Keratinocyte (primary cell): Measurements from ENCODE around the gene CORO2B. TPM values are rescaled to one million over a fixed set of nuclear protein-coding genes. Genes with fewer than 3 reads are reported as not detected.

Experiments
- DNase-seq: peaks from one replicate; pipeline ENCODE4 v3.0.0-alpha.2; 2011; ENCODE audit warnings: low read depth, missing footprints, low spot score
- FAIRE-seq: peaks from 2 replicates; lab custom pipeline; 2011; peaks lifted over from hg19 to GRCh38; lab: Jason Lieb, UNC
- H2AFZ ChIP-seq: 2 replicates; pipeline ENCODE4 v1.6.0; 2012; ENCODE audit warnings: low read length, control low read depth, inconsistent platforms; ENCODE audit not compliant: control insufficient read depth
- H3K27ac ChIP-seq: 2 replicates; pipeline ENCODE4 v1.5.1; 2011; ENCODE audit warnings: low read length; ENCODE audit not compliant: control insufficient read depth, insufficient read depth
- H3K27me3 ChIP-seq: 3 replicates; pipeline ENCODE4 v1.6.0; 2011; ENCODE audit warnings: low read length; ENCODE audit not compliant: control insufficient read depth, insufficient read depth; ENCODE audit errors: extremely low read depth
- H3K36me3 ChIP-seq, 2 experiments: 2 replicates in 1 of 2; 3 replicates in 1 of 2; pipeline ENCODE4 v1.5.1; 2011; ENCODE audit warnings: low read length in 2 of 2, mild to moderate bottlenecking in 1 of 2; ENCODE audit not compliant: control insufficient read depth in 2 of 2, insufficient read depth in 2 of 2; ENCODE audit errors: extremely low read depth in 1 of 2
- H3K4me1 ChIP-seq: 3 replicates; pipeline ENCODE4 v1.5.1; 2011; ENCODE audit warnings: low read length; ENCODE audit not compliant: control insufficient read depth, insufficient read depth; ENCODE audit errors: extremely low read depth
- H3K4me2 ChIP-seq: 3 replicates; pipeline ENCODE4 v1.6.0; 2011; ENCODE audit warnings: low read depth, low read length; ENCODE audit not compliant: control insufficient read depth, insufficient read depth; ENCODE audit errors: extremely low read depth
- H3K4me3 ChIP-seq, 3 experiments: fragments of 200-600 bp in 1 of 3; sonication (generic) in 1 of 3; 2 replicates in 2 of 3; 3 replicates in 1 of 3; pipeline ENCODE4 v1.5.1; 2011 to 2016; ENCODE audit warnings: low read length in 3 of 3, mild to moderate bottlenecking in 3 of 3, control low read depth in 2 of 3, inconsistent platforms in 1 of 3, low read depth in 1 of 3, mixed read lengths in 1 of 3, mixed run types in 1 of 3, moderate library complexity in 1 of 3; ENCODE audit not compliant: control insufficient read depth in 2 of 3, insufficient read depth in 2 of 3; ENCODE audit errors: extremely low read depth in 1 of 3
- H3K79me2 ChIP-seq: 2 replicates; pipeline ENCODE4 v1.6.0; 2012; ENCODE audit warnings: low read length; ENCODE audit not compliant: control insufficient read depth, insufficient read depth
- H3K9ac ChIP-seq: 3 replicates; pipeline ENCODE4 v1.6.0; 2011; ENCODE audit warnings: low read length; ENCODE audit not compliant: control insufficient read depth, insufficient read depth; ENCODE audit errors: extremely low read depth
- H3K9me1 ChIP-seq: 3 replicates; pipeline ENCODE4 v1.6.0; 2011; ENCODE audit warnings: low read length; ENCODE audit not compliant: control insufficient read depth, insufficient read depth; ENCODE audit errors: extremely low read depth
- H3K9me3 ChIP-seq: 2 replicates; pipeline ENCODE4 v1.5.1; 2012; ENCODE audit warnings: low read depth, low read length; ENCODE audit not compliant: control insufficient read depth
- H4K20me1 ChIP-seq: 3 replicates; pipeline ENCODE4 v1.6.0; 2011; ENCODE audit warnings: low read length; ENCODE audit not compliant: control insufficient read depth, insufficient read depth; ENCODE audit errors: extremely low read depth
- EZH2 ChIP-seq: IDR thresholded peaks from one replicate; pipeline ENCODE4 v1.6.1; 2012; ENCODE audit warnings: inconsistent platforms, mild to moderate bottlenecking, low read length, moderate library complexity
- dilution Hi-C: fragments of 300-500 bp; cut with MboI; formaldehyde crosslinking; loops from one replicate; pipeline ENCODE4 v1.7.0; 2020; ENCODE audit warnings: low sequenced_read_pairs; ENCODE audit not compliant: extremely low pct_ligation_motif_present
- polyA plus RNA-seq, 5 experiments: library from polyadenylated mRNA; depleted of rRNA in 3 of 5; stranded (reverse) in 3 of 5; stranded (forward) in 1 of 5; unstranded in 1 of 5; fragments of >200 nt; gene quantifications; 1 replicate in 1 of 5; 2 replicates in 3 of 5; 3 replicates in 1 of 5; pipeline versions ENCODE4 v1.2.1 to v1.2.3, GENCODE V29; 2011 to 2012; ENCODE audit warnings: missing spikeins in 2 of 5, low read depth in 1 of 5, low replicate concordance in 1 of 5
- TF ChIP-seq, protein P1 (sequence below), 3 experiments: IDR thresholded peaks in 1 of 3; conservative IDR thresholded peaks in 1 of 3; optimal IDR thresholded peaks in 1 of 3; 2 replicates in 2 of 3; 3 replicates in 1 of 3; pipeline versions ENCODE3 to v1.5.1; 2011; ENCODE audit warnings: low read length in 3 of 3, mild to moderate bottlenecking in 3 of 3, moderate library complexity in 2 of 3, control low read depth in 1 of 3, inconsistent platforms in 1 of 3; ENCODE audit not compliant: insufficient read depth in 2 of 3; ENCODE audit errors: extremely low read depth in 1 of 3

The CORO2B gene
- polyA plus RNA-seq, 1 donor (not counting 4 experiments of a cell fraction or from before 2014, with no cell fraction given), result 0.13 TPM

DNA sequence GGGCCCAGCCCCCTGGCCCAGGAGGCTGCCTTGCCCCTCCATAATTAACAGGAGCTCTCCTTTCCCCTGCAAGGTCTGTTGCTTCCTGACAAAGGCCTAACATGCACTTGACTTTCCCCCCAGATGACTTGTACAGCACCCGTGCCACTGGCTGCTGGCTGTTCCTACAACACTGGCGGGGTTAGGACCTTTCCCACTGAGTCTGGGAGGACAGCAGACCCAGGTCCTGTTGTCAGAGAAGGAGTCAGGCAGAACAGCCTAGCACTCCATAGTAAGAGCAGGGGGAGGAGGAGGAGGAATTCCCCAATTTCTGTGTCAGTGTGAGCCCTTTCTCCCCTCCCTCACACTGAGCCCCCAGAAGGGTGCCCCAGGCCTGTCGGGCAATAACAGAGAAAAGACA lies 99.2 kb downstream of the CORO2B start:
- H3K9ac ChIP-seq, result no peak overlapping the region
- DNase-seq, result no peak
- peaks cover 12% of the 10 kb centered on the region for H3K4me1 ChIP-seq
- no peak for FAIRE-seq
- no peaks in the 10 kb centered on the region for H4K20me1 ChIP-seq
- H3K4me2 ChIP-seq, result no peak overlapping the region
- dilution Hi-C loops, result no loop called here
- no peaks in the 10 kb centered on the region for H3K9me1 ChIP-seq
- H3K4me3 ChIP-seq, result no peak overlapping the region
- H3K79me2 ChIP-seq, result no peaks in the 10 kb centered on the region
- H3K9me3 ChIP-seq, result no peaks in the 10 kb centered on the region
- no peak overlapping the region for H3K27ac ChIP-seq
- TF ChIP-seq EZH2, result no peak
- TF ChIP-seq, protein P1, sequence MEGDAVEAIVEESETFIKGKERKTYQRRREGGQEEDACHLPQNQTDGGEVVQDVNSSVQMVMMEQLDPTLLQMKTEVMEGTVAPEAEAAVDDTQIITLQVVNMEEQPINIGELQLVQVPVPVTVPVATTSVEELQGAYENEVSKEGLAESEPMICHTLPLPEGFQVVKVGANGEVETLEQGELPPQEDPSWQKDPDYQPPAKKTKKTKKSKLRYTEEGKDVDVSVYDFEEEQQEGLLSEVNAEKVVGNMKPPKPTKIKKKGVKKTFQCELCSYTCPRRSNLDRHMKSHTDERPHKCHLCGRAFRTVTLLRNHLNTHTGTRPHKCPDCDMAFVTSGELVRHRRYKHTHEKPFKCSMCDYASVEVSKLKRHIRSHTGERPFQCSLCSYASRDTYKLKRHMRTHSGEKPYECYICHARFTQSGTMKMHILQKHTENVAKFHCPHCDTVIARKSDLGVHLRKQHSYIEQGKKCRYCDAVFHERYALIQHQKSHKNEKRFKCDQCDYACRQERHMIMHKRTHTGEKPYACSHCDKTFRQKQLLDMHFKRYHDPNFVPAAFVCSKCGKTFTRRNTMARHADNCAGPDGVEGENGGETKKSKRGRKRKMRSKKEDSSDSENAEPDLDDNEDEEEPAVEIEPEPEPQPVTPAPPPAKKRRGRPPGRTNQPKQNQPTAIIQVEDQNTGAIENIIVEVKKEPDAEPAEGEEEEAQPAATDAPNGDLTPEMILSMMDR (optimal IDR thresholded peaks at IDR 0.05 in 1 of 3, IDR thresholded peaks at IDR 0.05 in 1 of 3, conservative IDR thresholded peaks at IDR 0.05 in 1 of 3; ENCODE audit: extremely low read depth in 1 of 3, insufficient read depth in 2 of 3, low read length in 3 of 3), result no peak
- H3K36me3 ChIP-seq, result no peaks in the 10 kb centered on the region
- no peak overlapping the region for H2AFZ ChIP-seq
- H3K27me3 ChIP-seq, result no peaks in the 10 kb centered on the region

- no peak overlapping the region for H3K4me2 ChIP-seq
- no peaks in the 10 kb centered on the region for H3K36me3 ChIP-seq
- FAIRE-seq (no peak), DNase-seq (no peak)
- no peak overlapping the region for H2AFZ ChIP-seq
- no peak overlapping the region for H3K27ac ChIP-seq
- no peak overlapping the region for H3K4me3 ChIP-seq
- peaks cover 12% of the 10 kb centered on the region for H3K4me1 ChIP-seq
- TF ChIP-seq EZH2, result no peak
- TF ChIP-seq, protein P1 (optimal IDR thresholded peaks at IDR 0.05 in 1 of 3, IDR thresholded peaks at IDR 0.05 in 1 of 3, conservative IDR thresholded peaks at IDR 0.05 in 1 of 3; ENCODE audit: extremely low read depth in 1 of 3, insufficient read depth in 2 of 3, low read length in 3 of 3), result no peak
- no peaks in the 10 kb centered on the region for H3K9me1 ChIP-seq
- no peak overlapping the region for H3K9ac ChIP-seq
- dilution Hi-C loops, result no loop called here
- no peaks in the 10 kb centered on the region for H3K27me3 ChIP-seq
- H3K9me3 ChIP-seq, result no peaks in the 10 kb centered on the region
- H4K20me1 ChIP-seq, result no peaks in the 10 kb centered on the region
- H3K79me2 ChIP-seq, result no peaks in the 10 kb centered on the region
These were observed 100.0 kb downstream of the CORO2B start for GRCh38 chr15:68678746-68679145.
